GM18858 (cell line): Measurements from ENCODE around the gene SPPL3.
"Not testable (repeated sequence)": the region's sequence is repeated elsewhere in the genome, so short reads cannot be mapped to it uniquely, and the experiment has no call there.

Experiments used
- ATAC-seq: cut with Tn5 transposase; IDR thresholded peaks from one replicate; pipeline ENCODE4 v1.9.1; 2021; ENCODE audit not compliant: unreplicated experiment

SPPL3 gene, protein sequence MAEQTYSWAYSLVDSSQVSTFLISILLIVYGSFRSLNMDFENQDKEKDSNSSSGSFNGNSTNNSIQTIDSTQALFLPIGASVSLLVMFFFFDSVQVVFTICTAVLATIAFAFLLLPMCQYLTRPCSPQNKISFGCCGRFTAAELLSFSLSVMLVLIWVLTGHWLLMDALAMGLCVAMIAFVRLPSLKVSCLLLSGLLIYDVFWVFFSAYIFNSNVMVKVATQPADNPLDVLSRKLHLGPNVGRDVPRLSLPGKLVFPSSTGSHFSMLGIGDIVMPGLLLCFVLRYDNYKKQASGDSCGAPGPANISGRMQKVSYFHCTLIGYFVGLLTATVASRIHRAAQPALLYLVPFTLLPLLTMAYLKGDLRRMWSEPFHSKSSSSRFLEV

DNA sequence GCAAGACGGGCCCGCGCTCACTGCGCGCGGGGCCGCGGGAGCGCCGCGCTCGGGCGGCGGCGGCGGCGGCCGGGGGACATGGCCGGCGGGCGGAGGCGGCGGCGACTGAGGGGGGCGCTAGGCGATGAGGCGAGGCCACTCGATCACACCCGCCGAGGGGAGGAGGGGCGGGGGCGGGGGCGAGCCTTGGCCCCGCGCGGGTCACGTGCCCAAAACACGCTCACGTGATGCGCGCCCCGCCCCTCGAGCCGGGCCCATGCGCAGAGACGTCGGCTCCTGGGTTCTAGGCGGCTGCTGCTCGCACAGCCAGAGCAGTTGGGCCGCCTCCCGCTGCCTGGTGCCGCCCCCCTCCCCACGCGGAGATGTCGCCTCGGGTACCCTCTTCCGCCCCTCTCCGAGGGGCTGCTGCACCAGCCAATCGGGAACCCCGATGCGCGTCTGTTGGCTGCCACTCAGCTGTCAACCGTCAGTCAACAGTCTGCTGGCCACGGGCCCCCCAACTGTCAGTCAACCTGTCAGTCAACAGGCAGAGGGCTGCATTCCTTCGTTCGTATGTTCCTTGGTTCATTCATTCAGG lies at the start of gene SPPL3:
SPPL3 (minus strand) TSS at position 162 of the 577 bp plus-strand sequence. CDS start 491 bp downstream, outside the sequence.
- peak; percentile 36 for ATAC-seq

DNA sequence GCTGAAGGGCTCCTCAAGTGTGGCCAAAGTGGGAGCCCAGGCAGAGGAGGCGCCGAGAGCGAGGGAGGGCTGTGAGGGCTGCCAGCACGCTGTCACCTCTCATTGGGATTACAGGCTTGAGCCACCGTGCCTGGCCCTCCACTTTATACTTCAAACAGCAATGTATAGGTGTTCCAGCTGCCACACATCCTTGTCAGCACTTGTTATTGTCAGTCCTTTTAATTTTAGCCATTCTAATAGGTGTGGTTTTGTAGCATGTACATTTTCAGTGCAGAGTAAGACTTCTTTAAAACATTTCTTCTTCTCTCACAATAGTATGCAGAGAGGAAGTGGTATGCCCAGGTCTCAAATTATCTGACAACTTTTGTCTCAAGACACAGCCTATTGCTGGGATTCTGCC lies 46.6 kb upstream of the SPPL3 start:
- no peak for ATAC-seq

DNA sequence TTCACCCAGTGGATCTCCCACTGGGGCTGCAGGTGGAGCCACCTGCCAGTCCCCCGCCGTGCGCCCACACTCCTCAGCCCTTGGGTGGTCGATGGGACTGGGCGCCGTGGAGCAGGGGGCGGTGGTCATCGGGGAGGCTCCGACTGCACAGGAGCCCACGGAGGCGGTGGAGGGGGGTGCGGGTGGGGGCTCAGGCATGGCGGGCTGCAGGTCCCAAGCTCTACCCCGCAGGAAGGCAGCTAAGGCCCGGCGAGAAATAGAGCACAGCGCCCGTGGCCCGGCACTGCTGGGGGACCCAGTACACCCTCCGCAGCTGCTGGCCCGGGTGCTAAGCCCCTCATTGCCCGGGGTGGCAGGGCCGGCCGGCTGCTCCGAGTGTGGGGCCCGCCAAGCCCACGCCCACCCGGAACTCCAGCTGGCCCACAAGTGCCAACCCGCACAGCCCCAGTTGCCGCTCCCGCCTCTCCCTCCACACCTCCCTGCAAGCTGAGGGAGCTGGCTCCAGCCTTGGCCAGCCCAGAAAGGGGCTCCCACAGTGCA lies 46.2 kb upstream of the SPPL3 start:
- not testable (repeated sequence) for ATAC-seq

DNA sequence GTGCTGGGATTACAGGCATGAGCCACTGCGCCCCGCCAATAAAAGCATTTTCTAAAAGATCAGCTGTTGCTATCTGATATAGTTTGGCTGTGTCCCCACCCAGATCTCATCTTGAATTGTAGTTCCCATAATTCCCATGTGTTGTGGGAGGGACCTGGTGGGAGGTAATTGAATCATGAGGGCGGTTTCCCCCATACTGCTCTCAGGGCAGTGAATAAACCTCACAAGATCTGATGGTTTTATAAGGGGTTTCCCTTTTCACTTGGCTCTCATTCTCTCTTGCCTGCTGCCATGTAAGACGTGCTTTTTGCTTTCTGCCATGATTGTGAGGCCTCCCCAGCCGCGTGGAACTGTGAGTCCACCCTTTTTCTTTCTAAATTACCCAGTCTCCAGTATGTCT lies 41.4 kb upstream of the SPPL3 start:
- not testable (repeated sequence) for ATAC-seq

DNA sequence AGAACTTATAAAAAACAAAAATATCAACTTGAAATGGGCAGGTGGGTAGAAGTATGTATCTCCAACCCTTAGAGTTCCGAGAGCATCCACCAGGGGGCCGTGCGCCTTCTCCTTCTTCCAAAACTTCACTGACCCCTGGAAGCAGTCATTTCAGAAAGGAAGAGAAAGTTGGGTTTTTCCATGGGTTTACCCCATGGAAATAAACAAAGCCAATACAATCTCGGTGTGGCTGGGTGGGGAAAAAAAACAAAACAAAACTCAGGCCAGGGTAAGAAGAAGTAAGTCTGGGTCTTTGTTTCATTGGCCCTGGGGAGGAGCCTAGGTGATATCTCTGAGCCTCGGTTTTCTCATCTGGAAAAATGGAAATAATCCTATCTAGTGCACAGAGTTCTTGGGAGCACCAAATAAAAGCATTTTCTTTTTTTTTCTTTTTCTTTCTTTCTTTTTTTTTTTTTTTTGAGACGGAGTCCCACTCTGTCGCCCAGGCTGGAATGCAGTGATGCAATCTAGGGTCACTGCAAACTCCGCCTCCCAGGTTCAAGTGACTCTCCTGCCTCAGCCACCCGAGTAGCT lies 40.6 kb upstream of the SPPL3 start:
- ATAC-seq: no peak

DNA sequence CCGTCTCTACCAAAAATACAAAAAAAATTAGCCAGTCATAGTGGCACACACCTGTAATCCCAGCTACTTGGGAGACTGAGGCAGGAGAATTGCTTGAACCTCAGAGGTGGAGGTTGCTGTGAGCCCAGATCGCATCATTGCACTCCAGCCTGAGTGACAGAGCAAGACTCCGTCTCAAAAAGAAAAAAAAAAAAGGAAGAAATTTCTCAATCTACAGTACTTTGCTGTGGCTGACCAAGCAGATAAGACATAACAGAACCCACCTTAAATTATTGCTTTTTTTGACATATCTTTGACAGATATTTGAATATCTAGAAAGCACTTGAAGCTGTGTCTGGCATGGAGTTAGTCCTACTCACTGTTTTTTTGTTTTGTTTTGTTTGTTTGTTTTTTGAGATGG lies 39.3 kb upstream of the SPPL3 start:
- no peak for ATAC-seq

DNA sequence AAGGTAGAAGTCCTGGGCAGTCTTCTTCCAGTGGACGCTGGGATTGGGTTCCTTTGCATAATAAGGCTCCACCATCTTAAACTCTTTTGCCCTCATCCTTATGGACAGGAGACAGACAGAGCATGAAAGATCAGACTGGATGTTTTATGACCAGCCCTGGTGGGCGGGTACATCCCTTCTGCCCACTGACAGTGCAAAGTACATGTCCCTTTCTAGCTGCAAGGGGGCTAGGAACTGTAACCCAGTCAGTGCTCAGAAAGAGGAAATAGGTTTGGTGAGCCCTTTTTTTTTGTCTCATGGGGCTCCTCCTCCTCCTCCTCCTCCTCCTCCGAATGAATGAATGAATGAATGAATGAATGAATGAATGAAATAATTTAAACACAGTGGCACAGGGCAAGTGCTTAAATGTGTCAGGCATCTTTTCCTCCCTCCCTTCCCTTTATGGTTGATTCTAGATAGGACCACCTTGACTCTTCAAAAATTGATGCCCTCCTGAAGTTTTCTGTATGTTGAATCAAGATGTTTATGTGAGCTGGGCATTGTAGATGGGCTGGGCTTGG lies 37.8 kb upstream of the SPPL3 start:
- no peak for ATAC-seq

DNA sequence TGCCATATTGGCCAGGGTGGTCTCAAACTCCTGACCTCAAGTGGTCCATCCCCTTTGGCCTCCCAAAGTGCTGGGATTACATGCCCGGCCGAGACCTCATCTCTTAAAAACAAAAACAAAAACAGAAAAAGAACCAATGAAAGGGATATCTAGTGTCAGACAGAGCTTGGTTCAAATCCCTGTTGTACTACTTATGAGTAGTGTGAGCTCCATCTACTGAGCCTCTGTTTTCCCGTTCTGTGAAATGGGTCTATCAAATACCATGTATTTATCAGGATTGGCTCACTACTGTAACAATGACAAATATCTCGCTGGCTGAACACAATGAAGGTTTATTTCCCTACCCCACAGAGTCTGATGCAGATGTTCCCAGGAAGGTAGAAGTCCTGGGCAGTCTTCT lies 37.3 kb upstream of the SPPL3 start:
- ATAC-seq: no peak

DNA sequence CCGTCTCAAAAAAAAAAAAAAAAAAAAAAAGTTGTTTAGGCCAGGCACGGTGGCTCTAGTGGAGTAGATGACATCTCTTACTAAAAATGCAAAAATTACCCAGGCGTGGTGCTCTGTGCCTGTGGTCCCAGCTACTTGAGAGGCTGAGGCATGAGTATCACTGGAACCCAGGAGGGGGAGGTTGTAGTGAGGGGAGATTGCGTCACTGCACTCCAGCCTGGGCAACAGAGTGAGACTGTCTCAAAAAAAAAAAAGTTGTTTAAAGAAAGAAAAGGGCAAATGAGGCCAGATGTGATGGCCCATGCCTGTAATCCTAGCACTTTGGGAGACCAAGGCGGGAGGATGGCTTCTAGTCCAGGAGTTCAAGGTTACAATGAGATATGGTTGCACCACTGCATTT lies 36.6 kb upstream of the SPPL3 start:
- no peak for ATAC-seq

DNA sequence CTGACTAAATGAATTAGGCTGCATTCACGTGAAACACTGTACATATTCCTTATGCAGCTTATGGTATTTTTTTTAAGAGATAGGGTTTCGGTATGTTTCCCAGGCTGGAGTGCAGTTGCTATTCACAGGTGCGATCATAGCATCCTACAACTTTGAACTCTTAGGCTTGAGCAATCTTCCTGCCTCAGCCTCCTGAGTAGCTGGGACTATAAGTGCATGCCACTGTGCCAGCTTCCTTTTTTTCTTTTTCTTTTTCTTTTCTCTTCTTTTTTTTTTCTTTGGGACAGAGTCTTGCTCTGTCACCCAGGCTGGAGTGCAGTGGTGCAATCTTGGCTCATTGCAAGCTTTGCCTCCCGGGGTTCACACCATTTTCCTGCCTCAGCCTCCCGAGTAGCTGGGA lies 35.8 kb upstream of the SPPL3 start:
- ATAC-seq: no peak

DNA sequence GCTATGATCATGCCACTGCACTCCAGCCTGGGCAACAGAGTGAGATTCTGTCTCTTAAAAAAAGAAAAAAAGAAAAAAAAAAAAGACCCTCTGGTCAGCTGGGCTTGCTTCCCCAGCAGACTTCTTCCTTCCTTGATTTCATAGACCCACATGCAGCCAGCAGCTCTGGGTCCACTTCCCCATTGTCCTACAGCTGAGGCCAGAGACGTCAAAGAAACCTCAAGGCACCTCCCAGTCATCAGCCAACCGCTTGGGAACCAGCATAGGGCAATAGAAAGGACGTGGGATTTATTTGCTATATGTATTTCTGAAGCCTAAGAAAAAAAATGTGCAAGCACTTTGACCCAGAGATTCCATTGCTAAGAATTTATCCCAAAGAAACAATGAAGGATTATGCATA lies 35.4 kb upstream of the SPPL3 start:
- ATAC-seq: no peak

DNA sequence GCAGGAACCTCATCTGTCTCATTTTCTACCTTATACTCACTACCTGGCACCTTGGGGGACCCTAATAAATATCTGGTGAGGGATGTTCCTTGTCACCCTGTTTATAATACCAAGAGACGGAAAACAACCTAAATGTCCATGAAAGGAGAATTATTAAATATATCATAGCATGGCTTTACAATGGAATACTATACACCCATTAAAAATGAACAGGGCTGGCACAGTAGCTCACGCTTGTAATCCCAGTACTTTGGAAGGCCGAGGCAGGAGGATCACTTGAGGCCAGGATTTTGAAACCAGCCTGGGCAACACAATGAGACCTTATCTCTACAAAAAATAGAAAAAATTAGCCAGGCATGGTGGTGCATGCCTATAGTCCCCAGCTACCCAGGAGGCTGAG lies 34.3 kb upstream of the SPPL3 start:
- ATAC-seq: no peak

DNA sequence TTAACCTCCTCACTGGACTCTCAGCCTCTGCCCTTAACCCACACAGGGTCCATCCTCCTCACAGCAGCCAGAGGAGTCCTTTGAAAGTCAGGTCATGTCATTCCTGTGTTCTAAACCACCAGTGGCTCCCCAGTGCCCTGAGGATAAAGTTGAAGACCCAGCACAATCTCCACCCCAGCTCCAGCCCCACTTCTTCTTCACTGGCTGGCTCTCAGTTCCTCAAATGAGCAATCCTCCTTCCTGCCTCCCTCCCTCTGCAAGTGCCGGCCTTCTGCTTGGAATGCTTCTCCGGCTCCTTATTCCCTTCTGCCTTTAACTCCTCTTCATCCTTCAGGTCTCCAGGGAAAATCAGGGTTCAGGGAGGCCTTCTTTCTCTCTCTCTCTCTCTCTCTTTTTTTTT lies 32.0 kb upstream of the SPPL3 start:
- ATAC-seq: no peak

DNA sequence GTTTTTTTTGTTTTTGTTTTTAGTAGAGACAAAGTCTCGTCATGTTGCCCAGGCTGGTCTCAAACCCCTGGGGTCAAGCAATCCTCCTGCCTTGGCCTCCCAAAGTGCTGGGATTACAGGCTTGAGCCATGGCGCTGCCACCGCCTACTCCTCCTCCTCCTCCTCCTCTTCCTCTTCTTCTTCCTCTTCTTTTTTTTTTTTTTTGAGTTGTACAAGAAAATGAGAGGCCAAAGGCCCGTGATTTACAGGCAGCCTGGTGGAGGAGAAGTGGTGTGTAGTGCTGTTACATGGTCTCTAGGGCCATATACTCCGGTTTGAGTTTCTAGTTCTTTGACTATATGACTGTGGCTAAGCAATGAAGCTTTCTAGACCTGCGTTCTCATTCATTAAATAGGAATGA lies 29.6 kb upstream of the SPPL3 start:
- ATAC-seq: no peak

DNA sequence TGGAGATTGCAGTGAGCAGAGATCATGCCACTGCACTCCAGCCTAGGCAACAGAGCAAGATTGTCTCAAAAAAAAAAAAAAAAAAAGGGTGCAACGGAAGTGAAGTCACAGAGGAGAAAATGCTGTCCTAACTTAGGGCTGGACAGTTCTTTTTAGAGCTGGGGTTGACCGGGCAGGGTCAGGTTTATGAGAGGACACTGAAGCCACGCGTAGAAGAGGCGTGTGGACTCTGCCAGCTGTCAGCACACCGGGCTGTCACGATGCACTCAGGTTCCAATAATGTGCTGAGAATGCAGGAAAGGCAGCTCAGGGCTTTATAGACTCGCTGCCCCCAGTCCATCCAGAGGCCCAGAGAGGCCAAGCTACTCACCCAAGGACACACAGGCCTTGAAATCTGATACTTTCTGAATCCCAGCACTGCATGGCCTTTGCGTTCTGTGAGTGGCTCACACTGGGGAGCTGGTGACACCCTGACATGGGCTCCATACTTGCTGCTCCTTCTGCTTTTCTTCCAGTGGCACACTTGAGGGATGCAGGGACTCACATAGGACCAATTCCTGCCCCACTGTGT lies 28.9 kb upstream of the SPPL3 start:
- no peak for ATAC-seq

DNA sequence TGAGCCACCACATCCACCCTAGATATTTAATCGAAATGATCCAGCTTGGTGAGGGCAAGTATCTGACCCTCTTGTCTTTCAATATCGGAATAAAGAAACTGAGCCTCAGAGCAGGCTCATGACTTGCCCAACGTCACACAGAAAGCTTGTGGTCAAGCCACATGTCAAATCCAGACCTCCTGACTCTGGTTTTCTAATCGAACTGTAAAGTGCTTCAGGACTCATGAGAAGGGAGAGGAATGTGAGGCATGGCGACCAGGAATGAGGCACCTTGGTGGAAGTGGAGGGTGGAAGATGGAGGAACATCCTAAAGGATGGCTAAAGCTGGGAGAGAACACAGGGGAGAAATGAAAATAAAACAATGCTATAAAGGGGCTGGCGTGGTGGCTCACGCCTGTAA lies 27.9 kb upstream of the SPPL3 start:
- no peak for ATAC-seq

DNA sequence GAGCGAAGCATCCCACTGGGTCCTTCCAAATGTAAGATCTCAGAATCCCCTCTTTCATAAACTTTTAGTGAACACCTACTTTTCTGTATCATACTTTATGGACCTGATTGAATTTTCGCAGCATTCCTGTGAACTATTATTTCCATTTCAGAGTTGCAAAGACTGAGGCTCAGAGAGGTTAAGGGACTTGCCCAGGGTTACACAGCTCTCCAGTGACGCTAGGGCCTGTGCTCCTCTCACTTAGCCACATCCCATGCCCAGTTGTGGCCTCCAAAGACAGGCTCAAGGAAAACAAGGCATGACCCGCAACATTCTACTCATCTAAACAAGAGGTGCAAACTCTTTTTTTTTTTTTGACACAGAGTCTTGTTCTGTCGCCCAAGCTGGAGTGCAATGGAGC lies 25.9 kb upstream of the SPPL3 start:
- ATAC-seq: no peak

DNA sequence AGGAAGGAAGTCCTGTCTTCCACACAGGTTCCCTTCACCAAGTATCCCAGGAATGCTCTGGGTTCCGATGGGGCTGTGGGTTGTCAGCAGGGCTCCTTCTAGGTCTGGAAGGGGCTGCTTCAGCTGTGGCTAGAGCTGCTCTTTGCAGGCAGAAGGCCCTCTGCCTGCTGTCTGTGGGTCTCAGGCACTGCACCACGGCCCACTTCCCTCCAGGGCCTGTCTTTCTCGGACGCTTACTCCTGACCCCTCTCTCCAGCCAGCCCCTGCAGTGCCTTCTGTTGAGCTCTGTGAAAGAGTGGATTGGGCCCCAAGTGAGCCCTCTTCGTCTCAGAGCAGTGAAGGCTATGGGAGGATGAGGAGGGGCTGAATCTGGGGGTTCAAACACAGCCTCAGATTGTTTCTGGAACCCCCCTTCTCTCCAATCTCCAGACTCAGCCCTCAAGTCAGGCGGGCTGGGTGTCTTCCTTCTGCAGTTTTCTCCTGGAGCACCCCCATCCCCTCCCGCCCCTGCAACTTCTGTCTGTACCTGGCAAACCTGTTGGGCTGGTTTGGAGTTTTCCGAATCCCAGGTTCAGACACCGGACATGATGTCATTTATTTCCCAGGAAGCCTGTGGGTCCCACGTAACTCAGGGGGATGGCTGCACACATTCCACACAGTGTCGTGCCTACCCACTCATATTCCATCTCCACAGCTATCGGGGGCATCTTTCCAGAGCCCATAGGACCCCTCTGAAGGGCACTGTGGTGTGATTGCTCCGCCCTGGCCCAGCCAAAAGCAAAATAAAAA lies 24.9 kb upstream of the SPPL3 start:
- ATAC-seq: no peak

DNA sequence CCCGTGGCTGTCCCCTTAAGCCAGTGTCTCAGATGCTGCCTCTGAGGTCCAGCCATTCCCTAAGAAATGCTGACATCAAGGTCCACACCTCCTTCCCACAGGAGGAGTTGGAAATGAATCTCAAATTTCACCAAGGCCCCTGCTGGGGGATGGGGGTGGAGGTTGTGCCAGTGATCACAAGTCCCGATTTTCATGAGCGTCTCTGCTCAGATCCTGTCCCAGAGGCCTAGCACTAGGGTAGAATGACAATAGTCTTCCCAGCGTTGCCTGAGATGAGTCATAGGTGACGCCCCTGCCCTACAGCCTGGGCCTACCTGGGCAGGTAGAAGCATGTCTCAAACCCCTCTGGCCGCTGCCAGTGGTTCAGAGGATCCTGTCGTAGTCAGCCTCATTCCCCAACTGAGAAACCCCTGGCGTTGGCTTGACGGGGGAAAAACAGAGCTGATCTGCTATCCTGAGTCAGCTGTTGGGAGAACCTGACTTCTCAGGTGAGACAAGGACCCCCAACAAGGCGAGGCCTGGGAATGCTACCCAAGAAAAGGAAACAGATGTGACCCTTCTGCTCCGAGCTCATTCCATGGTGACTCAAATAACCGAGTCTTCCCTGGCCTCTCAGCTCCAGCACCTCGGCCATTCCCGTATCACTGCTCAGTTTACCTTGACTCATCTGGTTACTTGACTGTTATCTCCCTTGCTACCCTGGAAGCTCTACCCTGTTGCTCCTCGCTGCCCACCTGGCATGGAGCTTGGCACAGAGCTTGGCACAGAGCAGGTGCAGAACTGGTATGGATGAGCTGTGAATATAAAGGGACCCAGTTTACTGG lies 21.8 kb upstream of the SPPL3 start:
- no peak for ATAC-seq

DNA sequence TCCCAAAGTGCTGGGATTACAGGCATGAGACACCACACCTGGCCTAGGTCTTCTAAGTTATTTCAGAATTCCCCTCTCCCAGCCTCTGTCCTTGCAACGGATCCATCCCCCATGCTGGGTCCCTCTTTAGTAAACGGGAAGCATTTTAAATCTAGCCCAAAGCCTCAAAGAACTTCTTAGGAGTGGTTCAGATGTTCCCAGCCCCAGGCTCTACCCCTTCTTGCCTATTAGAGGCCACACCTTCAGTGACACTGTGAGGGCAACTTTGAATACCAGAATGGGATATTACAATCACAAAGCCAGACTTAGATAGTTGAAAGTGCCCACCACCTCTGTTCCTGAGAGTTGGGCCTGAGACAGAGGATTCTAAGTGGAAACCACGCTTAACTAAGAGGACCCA lies 18.1 kb upstream of the SPPL3 start:
- no peak for ATAC-seq
